BJ (cell line): Measurements from ENCODE around the gene ZNF621. TPM values are rescaled to one million over a fixed set of nuclear protein-coding genes. Genes with fewer than 3 reads are reported as not detected.
A peak's percentile ranks its signal among the peaks of the same experiment; 100 is the strongest.

Experiments used
- CTCF ChIA-PET: fragments of 350-600 bp; formaldehyde crosslinking; extraction: SDS; loops from one replicate; lab custom pipeline; 2021; ENCODE audit warnings: antibody characterized with exemption, inconsistent platforms; lab: Yijun Ruan, JAX
- POLR2A ChIA-PET: fragments of 300-600 bp; sonication (Branson Sonifier 250); formaldehyde crosslinking; extraction: SDS; loops from one replicate; lab custom pipeline; 2021; ENCODE audit warnings: antibody characterized with exemption; lab: Charles Lee
- DNase-seq: peaks from one replicate; pipeline ENCODE4 v3.0.0-alpha.2; 2011; ENCODE audit warnings: low read depth
- H3K27me3 ChIP-seq: 2 replicates; pipeline ENCODE4 v1.6.0; 2011; ENCODE audit warnings: low read length; ENCODE audit not compliant: control insufficient read depth, insufficient read depth
- H3K36me3 ChIP-seq: 2 replicates; pipeline ENCODE4 v1.5.1; 2011; ENCODE audit warnings: low read length; ENCODE audit not compliant: control insufficient read depth, insufficient read depth
- H3K4me3 ChIP-seq: 2 replicates; pipeline ENCODE4 v1.5.1; 2011; ENCODE audit warnings: low read depth, mild to moderate bottlenecking, control low read depth, low read length
- polyA plus RNA-seq: library from polyadenylated mRNA; depleted of rRNA; stranded (reverse); fragments of >200 nt; gene quantifications from 2 replicates; pipeline ENCODE4 v1.2.3, GENCODE V29; 2011
- TF ChIP-seq, protein P1 (sequence below): IDR thresholded peaks from 2 replicates; pipeline ENCODE4 v1.5.1; 2011; ENCODE audit warnings: low read depth, mild to moderate bottlenecking, control low read depth, inconsistent platforms, low read length, moderate library complexity; ENCODE audit not compliant: insufficient read depth

The ZNF621 gene
- polyA plus RNA-seq, 1 experiment = 13.2 TPM

DNA sequence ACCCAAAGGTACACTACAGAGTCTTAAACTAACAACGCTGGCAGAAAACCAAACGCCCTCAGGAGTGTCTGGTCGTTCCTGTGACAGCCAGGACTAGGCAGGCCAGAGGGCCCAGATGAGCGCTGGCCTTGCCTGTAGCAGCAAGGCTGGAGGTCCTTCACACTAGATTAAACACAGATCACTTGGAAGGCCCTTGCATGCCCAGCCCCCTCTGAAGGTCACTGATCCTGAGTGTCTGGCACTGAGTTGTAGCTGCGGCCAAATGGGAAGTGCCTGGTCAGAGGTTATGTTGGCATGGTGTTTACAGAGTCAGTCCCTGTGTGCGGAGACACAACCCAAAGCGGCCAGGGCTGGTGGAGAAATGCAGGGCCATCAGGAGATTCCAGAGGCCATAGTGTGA, 58.9 kb downstream of the ZNF621 start:
- Histone ChIP-seq H3K27me3 (peaks cover 3% of the 10 kb centered on the region), H3K36me3 (no peaks in the 10 kb centered on the region), H3K4me3 (no peak overlapping the region)
- no peak for DNase-seq
- ChIA-PET POLR2A (no interaction called here), CTCF (interaction anchor here (0.7 to 6.2 kb wide), 7 partner anchors 23 to 1298 kb away, joined by 3 to 67 read pairs (median 8); no protein-coding TSS in a partner anchor)
- TF ChIP-seq, protein P1, sequence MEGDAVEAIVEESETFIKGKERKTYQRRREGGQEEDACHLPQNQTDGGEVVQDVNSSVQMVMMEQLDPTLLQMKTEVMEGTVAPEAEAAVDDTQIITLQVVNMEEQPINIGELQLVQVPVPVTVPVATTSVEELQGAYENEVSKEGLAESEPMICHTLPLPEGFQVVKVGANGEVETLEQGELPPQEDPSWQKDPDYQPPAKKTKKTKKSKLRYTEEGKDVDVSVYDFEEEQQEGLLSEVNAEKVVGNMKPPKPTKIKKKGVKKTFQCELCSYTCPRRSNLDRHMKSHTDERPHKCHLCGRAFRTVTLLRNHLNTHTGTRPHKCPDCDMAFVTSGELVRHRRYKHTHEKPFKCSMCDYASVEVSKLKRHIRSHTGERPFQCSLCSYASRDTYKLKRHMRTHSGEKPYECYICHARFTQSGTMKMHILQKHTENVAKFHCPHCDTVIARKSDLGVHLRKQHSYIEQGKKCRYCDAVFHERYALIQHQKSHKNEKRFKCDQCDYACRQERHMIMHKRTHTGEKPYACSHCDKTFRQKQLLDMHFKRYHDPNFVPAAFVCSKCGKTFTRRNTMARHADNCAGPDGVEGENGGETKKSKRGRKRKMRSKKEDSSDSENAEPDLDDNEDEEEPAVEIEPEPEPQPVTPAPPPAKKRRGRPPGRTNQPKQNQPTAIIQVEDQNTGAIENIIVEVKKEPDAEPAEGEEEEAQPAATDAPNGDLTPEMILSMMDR = no peak

DNA sequence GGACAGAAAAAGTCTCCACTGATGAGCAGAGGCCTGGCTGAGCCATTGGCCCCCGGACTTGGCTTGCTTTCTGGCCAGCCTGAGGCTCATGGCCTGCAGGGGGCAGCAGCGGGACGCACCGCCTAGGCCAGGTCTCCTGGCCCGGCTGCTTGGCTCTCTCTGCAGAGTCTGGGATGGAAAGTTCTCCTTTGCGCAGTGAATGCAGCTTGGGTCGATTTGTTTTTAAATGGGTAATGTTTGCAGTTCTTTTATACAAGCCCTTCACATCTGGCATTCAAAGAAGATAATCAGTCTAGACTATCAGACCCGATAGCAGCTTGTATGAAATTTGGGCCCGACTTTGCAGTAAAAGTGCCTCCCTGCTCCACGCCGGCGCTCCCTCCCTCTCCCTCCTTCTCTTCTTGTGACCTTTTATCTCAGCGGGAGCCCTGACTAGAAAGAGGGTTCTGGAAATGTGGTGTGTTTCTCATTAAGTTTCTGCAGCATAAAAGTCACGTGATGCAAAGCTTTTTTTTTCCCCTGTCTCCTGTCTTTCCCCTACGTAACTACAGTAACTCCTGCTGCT, 59.9 kb downstream of the ZNF621 start:
- ChIA-PET CTCF (interaction anchor here (0.6 to 6.2 kb wide), 18 partner anchors 8 to 1297 kb away, joined by 3 to 67 read pairs (median 3); no protein-coding TSS in a partner anchor), POLR2A (no interaction called here)
- peak; percentile 9 for DNase-seq
- H3K36me3 ChIP-seq = no peaks in the 10 kb centered on the region
- H3K27me3 ChIP-seq = peaks cover 3% of the 10 kb centered on the region
- TF ChIP-seq, protein P1 = peak; percentile 99
- no peak overlapping the region for H3K4me3 ChIP-seq

DNA sequence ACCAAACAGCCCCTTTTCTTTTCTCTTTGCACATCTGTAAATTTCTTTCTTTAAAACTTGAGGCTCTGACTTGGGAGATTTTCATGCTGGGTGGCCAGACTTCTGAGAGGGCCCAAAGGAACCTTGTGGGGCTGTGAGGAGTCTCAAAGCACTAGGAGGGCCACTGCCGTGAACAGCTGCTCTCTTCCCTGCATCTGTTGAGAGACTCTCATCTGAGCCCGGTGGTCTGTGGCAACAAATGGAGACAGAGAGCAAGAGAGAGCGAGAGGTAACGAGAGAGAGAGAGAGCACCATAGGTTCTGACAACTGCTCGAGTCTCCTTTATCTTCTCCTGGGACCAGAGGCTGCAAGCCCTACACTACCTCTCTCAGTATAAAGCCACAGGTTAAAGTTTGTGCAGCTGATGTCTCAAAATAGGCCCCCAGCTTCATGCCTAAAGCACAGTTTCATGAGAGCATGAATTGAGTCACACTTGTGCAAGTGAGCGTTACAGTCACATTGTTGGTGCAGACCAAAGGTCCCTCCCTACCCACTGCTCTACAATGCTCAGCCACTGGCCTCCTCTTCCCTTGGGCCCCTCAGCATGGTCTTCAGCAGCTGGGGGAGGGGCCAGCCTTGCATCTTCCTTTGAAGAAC, 60.7 kb downstream of the ZNF621 start:
- DNase-seq = no peak
- H3K4me3 ChIP-seq = no peak overlapping the region
- ChIA-PET CTCF (interaction anchor here (0.7 to 6.2 kb wide), 9 partner anchors 8 to 1296 kb away, joined by 3 to 67 read pairs (median 4); no protein-coding TSS in a partner anchor), POLR2A (no interaction called here)
- peaks cover 3% of the 10 kb centered on the region for H3K27me3 ChIP-seq
- H3K36me3 ChIP-seq = no peaks in the 10 kb centered on the region
- TF ChIP-seq, protein P1 = no peak

DNA sequence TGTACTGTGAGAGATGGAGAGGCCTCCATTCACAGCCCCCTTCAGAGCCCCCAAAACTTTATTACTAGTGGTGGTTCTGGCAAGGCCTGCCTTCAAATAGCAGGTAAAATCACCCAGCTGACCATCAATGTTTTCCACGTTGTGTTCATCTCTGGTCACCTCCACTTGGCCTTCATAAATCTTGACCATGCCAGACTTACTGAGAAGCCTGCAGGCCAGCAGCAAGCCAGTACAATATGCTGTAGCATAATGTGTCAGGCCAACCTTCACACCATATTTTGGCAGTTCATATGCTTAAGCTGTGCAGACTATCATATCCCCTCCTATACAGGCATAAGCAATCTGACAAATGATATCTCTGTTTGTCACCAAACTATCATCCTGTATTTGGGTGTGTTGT, 62.1 kb downstream of the ZNF621 start:
- POLR2A ChIA-PET = no interaction called here
- no peak for DNase-seq
- CTCF ChIA-PET = interaction anchor here (1.1 to 6.2 kb wide), 3 partner anchors 10 to 1295 kb away, joined by 3 to 67 read pairs (median 5); no protein-coding TSS in a partner anchor
- no peak overlapping the region for H3K4me3 ChIP-seq
- peaks cover 3% of the 10 kb centered on the region for H3K27me3 ChIP-seq
- TF ChIP-seq, protein P1 = no peak
- no peaks in the 10 kb centered on the region for H3K36me3 ChIP-seq

DNA sequence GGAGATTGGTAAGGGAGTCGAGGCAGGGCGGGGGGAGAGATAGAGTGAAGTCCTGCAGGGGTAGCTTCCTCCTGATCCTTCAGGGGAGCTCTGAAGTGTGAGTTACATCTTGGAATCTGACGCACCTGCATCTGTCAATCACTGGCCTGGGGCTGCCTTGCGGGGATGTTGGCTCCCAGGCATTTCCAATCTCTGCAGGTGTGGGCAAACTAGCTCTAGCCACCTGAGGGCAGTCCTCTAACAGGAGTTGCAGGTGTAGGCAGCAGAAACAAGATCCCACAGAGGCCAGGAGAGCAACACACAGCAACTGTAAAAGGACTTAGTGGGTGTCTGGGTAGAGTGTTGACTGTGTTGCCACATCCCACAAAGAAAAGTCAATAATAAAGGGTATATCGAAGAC, 63.6 kb downstream of the ZNF621 start:
- Histone ChIP-seq H3K27me3 (peaks cover 3% of the 10 kb centered on the region), H3K4me3 (no peak overlapping the region), H3K36me3 (no peaks in the 10 kb centered on the region)
- POLR2A ChIA-PET = interaction anchor here (0.6 kb wide), 1 partner anchor 132 kb away, joined by 3 read pairs; no protein-coding TSS in a partner anchor
- TF ChIP-seq, protein P1 = no peak
- CTCF ChIA-PET = interaction anchor here (2.6 kb wide), 1 partner anchor 8 kb away, joined by 15 read pairs; no protein-coding TSS in a partner anchor
- no peak for DNase-seq
